Nephron progenitor cell (in vitro differentiated cells): ENCODE data around the gene NXPE2.

Experiments
- DNase-seq: peaks from one replicate; pipeline ENCODE4 v3.0.0; 2021
- H3K27ac Mint-ChIP-seq: 2 replicates; pipeline ENCODE4 v1.8.0; 2021; ENCODE audit warnings: mild to moderate bottlenecking, moderate library complexity, mixed read lengths
- H3K27me3 Mint-ChIP-seq: 2 replicates; pipeline ENCODE4 v1.8.0; 2021; ENCODE audit warnings: mild to moderate bottlenecking, low read depth, mixed read lengths; ENCODE audit not compliant: poor library complexity
- H3K36me3 Mint-ChIP-seq: 2 replicates; pipeline ENCODE4 v1.8.0; 2021; ENCODE audit warnings: low read depth, mixed read lengths
- H3K4me1 Mint-ChIP-seq: 2 replicates; pipeline ENCODE4 v1.8.0; 2021; ENCODE audit warnings: mixed read lengths
- H3K4me3 Mint-ChIP-seq: 2 replicates; pipeline ENCODE4 v1.8.0; 2021; ENCODE audit warnings: mild to moderate bottlenecking, moderate library complexity, mixed read lengths
- H3K9me3 Mint-ChIP-seq: 2 replicates; pipeline ENCODE4 v1.8.0; 2021; ENCODE audit warnings: mild to moderate bottlenecking, moderate library complexity, mixed read lengths
- CTCF ChIP-seq: fragments of 200-600 bp; sonication (generic); IDR thresholded peaks from 2 replicates; pipeline ENCODE4 v1.5.0; 2021; ENCODE audit warnings: antibody characterized with exemption

Gene NXPE2

GRCh38 chr11:114664641-114665040 is 13.7 kb upstream of the NXPE2 start:
- Mint-ChIP-seq H3K27me3 (peaks cover 4% of the 10 kb centered on the region), H3K4me3 (no peak overlapping the region), H3K4me1 (no peaks in the 10 kb centered on the region), H3K9me3 (no peaks in the 10 kb centered on the region), H3K36me3 (no peaks in the 10 kb centered on the region), H3K27ac (no peak overlapping the region)
- no peak for DNase-seq
- TF ChIP-seq CTCF = no peak

- Mint-ChIP-seq H3K27ac (no peak overlapping the region), H3K36me3 (peaks cover 8% of the 10 kb centered on the region), H3K9me3 (peaks cover 20% of the 10 kb centered on the region), H3K27me3 (peaks cover 4% of the 10 kb centered on the region), H3K4me1 (no peaks in the 10 kb centered on the region), H3K4me3 (no peak overlapping the region)
- DNase-seq = no peak
- TF ChIP-seq CTCF = no peak
Measured at GRCh38 chr11:114666760-114667159, 11.6 kb upstream of the NXPE2 start.

- Mint-ChIP-seq H3K27ac (no peak overlapping the region), H3K9me3 (peaks cover 26% of the 10 kb centered on the region), H3K36me3 (peaks cover 8% of the 10 kb centered on the region), H3K4me1 (no peaks in the 10 kb centered on the region), H3K27me3 (peaks cover 4% of the 10 kb centered on the region), H3K4me3 (no peak overlapping the region)
- DNase-seq = no peak
- TF ChIP-seq CTCF = no peak
Measured at GRCh38 chr11:114668109-114668508, 10.2 kb upstream of the NXPE2 start.

- Mint-ChIP-seq H3K36me3 (peaks cover 8% of the 10 kb centered on the region), H3K27ac (no peak overlapping the region), H3K4me3 (no peak overlapping the region), H3K9me3 (peaks cover 34% of the 10 kb centered on the region), H3K27me3 (no peaks in the 10 kb centered on the region), H3K4me1 (peaks cover 7% of the 10 kb centered on the region)
- TF ChIP-seq CTCF = no peak
- DNase-seq = no peak
Measured at GRCh38 chr11:114673661-114674060, 4.7 kb upstream of the NXPE2 start.

- no peak overlapping the region for H3K4me3 Mint-ChIP-seq
- peaks cover 13% of the 10 kb centered on the region for H3K36me3 Mint-ChIP-seq
- no peak for TF ChIP-seq CTCF
- peaks cover 50% of the 10 kb centered on the region for H3K9me3 Mint-ChIP-seq
- H3K27me3 Mint-ChIP-seq = peaks cover 4% of the 10 kb centered on the region
- no peak overlapping the region for H3K27ac Mint-ChIP-seq
- peaks cover 7% of the 10 kb centered on the region for H3K4me1 Mint-ChIP-seq
- DNase-seq = no peak
Measured at GRCh38 chr11:114679505-114679904, 1.2 kb downstream of the NXPE2 start.

GRCh38 chr11:114683007-114683406 is 4.7 kb downstream of the NXPE2 start:
- Mint-ChIP-seq H3K9me3 (peaks cover 71% of the 10 kb centered on the region), H3K4me3 (no peak overlapping the region), H3K36me3 (peaks cover 13% of the 10 kb centered on the region), H3K27me3 (peaks cover 4% of the 10 kb centered on the region), H3K27ac (no peak overlapping the region), H3K4me1 (peaks cover 4% of the 10 kb centered on the region)
- no peak for TF ChIP-seq CTCF
- no peak for DNase-seq
